WTC11 (cell line): Measurements from ENCODE around the gene DNMT3A.

Experiments used
- ATF1 ChIP-seq: sonication (generic); formaldehyde crosslinking; IDR thresholded peaks from 2 replicates; pipeline ENCODE4 v1.8.1; 2023; ENCODE audit warnings: mild to moderate bottlenecking, moderate library complexity, missing genetic modification reagents
- ESRRA ChIP-seq: sonication (generic); formaldehyde crosslinking; IDR thresholded peaks from 2 replicates; pipeline ENCODE4 v1.8.1; 2022; ENCODE audit warnings: mild to moderate bottlenecking, missing genetic modification reagents, borderline replicate concordance
- FOXJ3 ChIP-seq: sonication (generic); formaldehyde crosslinking; IDR thresholded peaks from 2 replicates; pipeline ENCODE4 v1.9.0; 2021; ENCODE audit warnings: missing genetic modification reagents, mild to moderate bottlenecking, borderline replicate concordance
- FOXP1 ChIP-seq: sonication (generic); formaldehyde crosslinking; IDR thresholded peaks from 2 replicates; pipeline ENCODE4 v1.8.0; 2022; ENCODE audit warnings: missing genetic modification reagents, mild to moderate bottlenecking, moderate library complexity, borderline replicate concordance
- JAZF1 ChIP-seq: fragments of 250-450 bp; sonication (Bioruptor Pico); IDR thresholded peaks from 2 replicates; pipeline ENCODE4 v1.9.0; 2021; ENCODE audit warnings: moderate library complexity, mild to moderate bottlenecking, inconsistent platforms
- JUN ChIP-seq: sonication (generic); formaldehyde crosslinking; IDR thresholded peaks from 2 replicates; pipeline ENCODE4 v1.8.0; 2023; ENCODE audit warnings: mild to moderate bottlenecking, missing genetic modification reagents
- MYBL2 ChIP-seq: sonication (generic); formaldehyde crosslinking; IDR thresholded peaks from 2 replicates; pipeline ENCODE4 v1.8.1; 2023; ENCODE audit warnings: mild to moderate bottlenecking, moderate library complexity, missing genetic modification reagents
- RELA ChIP-seq: sonication (generic); formaldehyde crosslinking; IDR thresholded peaks from 2 replicates; pipeline ENCODE4 v1.8.1; 2022; ENCODE audit warnings: missing genetic modification reagents, mild to moderate bottlenecking, borderline replicate concordance
- ZNF263 ChIP-seq: sonication (generic); formaldehyde crosslinking; IDR thresholded peaks from 2 replicates; pipeline ENCODE4 v1.8.1; 2022; ENCODE audit warnings: low read depth, mild to moderate bottlenecking, moderate library complexity, missing genetic modification reagents
- TF ChIP-seq, protein P1 (sequence below): fragments of 200-600 bp; IDR thresholded peaks from 2 replicates; pipeline ENCODE4 v1.8.0; 2022; ENCODE audit warnings: antibody characterized with exemption
- TF ChIP-seq, protein P2 (sequence below): sonication (generic); formaldehyde crosslinking; conservative IDR thresholded peaks from 2 replicates; pipeline ENCODE4 v1.8.1; 2023; ENCODE audit warnings: mild to moderate bottlenecking, low read depth, missing genetic modification reagents, moderate library complexity
- TF ChIP-seq, protein P3 (sequence below): sonication (generic); formaldehyde crosslinking; IDR thresholded peaks from 2 replicates; pipeline ENCODE4 v1.8.1; 2022; ENCODE audit warnings: mild to moderate bottlenecking, moderate library complexity, missing genetic modification reagents

DNA sequence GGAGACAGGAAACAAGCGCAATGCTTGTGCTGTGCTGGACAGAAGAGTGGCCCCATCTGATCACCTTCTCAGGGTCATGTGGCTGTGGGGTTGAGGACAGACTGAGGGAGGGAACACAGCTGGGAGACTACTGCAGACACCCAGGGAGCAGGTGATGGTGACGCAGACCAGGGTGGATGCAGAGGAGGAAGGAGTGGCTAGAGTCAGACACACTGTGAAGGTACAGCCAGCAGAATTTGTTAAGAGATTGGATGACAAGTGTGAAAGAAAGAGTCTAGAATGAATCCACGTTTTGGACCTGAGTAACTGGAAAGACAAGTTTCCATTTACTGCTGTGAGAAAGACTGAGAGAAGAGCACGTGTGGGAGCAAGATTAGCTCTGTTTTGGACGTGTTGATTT is 157.5 kb downstream of the DNMT3A start:
- TF ChIP-seq, protein P1, sequence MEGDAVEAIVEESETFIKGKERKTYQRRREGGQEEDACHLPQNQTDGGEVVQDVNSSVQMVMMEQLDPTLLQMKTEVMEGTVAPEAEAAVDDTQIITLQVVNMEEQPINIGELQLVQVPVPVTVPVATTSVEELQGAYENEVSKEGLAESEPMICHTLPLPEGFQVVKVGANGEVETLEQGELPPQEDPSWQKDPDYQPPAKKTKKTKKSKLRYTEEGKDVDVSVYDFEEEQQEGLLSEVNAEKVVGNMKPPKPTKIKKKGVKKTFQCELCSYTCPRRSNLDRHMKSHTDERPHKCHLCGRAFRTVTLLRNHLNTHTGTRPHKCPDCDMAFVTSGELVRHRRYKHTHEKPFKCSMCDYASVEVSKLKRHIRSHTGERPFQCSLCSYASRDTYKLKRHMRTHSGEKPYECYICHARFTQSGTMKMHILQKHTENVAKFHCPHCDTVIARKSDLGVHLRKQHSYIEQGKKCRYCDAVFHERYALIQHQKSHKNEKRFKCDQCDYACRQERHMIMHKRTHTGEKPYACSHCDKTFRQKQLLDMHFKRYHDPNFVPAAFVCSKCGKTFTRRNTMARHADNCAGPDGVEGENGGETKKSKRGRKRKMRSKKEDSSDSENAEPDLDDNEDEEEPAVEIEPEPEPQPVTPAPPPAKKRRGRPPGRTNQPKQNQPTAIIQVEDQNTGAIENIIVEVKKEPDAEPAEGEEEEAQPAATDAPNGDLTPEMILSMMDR: no peak
- TF ChIP-seq JAZF1 (no peak), ESRRA (no peak), JUN (CRISPR knock-in tag) (no peak), ZNF263 (CRISPR knock-in tag) (no peak), MYBL2 (CRISPR knock-in tag) (no peak), FOXP1 (CRISPR knock-in tag) (no peak), FOXJ3 (no peak), RELA (CRISPR knock-in tag) (no peak), ATF1 (no peak)
- TF ChIP-seq, protein P2, sequence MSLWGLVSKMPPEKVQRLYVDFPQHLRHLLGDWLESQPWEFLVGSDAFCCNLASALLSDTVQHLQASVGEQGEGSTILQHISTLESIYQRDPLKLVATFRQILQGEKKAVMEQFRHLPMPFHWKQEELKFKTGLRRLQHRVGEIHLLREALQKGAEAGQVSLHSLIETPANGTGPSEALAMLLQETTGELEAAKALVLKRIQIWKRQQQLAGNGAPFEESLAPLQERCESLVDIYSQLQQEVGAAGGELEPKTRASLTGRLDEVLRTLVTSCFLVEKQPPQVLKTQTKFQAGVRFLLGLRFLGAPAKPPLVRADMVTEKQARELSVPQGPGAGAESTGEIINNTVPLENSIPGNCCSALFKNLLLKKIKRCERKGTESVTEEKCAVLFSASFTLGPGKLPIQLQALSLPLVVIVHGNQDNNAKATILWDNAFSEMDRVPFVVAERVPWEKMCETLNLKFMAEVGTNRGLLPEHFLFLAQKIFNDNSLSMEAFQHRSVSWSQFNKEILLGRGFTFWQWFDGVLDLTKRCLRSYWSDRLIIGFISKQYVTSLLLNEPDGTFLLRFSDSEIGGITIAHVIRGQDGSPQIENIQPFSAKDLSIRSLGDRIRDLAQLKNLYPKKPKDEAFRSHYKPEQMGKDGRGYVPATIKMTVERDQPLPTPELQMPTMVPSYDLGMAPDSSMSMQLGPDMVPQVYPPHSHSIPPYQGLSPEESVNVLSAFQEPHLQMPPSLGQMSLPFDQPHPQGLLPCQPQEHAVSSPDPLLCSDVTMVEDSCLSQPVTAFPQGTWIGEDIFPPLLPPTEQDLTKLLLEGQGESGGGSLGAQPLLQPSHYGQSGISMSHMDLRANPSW (CRISPR knock-in tag): no peak
- TF ChIP-seq, protein P3, sequence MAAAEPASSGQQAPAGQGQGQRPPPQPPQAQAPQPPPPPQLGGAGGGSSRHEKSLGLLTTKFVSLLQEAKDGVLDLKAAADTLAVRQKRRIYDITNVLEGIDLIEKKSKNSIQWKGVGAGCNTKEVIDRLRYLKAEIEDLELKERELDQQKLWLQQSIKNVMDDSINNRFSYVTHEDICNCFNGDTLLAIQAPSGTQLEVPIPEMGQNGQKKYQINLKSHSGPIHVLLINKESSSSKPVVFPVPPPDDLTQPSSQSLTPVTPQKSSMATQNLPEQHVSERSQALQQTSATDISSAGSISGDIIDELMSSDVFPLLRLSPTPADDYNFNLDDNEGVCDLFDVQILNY: no peak
